ENCODE data around the gene CRTC2. TPM values are rescaled to one million over a fixed set of nuclear protein-coding genes. Genes with fewer than 3 reads are reported as not detected.

The CRTC2 gene
- polyA plus RNA-seq, 1 donor from 2014 or later, result 12.1 TPM

DNA sequence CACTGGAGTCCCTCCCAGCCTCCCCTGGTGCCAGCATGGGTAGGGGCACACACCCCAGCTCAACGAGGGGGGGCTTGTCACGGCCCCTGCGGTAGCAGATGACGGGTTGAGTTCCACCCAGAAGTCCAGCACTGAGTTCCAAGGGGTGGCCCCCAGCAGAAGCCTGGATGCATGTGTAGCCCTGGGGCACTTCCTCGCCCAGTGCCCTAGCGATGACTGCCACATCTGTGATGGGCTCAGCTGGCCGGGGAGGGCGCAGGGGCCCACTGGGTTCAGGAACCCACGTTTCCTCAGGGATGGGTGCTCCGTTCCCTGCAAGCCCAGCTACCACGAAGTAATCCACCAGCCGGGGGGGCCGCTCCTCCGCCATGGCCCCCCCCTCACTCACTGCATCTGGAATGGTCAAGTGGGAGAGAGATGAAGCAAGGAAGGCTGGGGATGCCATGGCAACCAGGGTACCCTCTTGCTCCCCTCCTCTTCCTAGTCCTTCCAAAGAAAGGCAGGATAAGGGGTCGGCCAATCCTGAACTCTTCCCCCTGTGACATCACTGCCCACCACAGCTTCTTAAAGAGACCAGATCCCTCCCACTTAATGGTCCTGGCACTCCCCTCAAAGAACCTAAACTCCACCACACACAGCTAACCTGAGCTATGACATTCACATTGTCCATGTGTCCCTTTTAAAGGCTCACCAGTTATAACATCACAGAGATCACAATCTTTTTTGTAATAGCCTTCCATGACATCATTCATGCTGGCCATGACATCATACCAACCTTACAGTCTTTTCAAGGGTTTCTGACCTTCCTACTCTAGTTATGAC, 14.2 kb downstream of the CRTC2 start:
- H3K9me2 ChIP-seq (ENCODE audit: insufficient read depth, low read length), result no peaks in the 10 kb centered on the region
- no peak overlapping the region for H3K4me2 ChIP-seq (ENCODE audit: low read length)
- no peak overlapping the region for H2AFZ ChIP-seq (ENCODE audit: low read depth, low read length)
- H3K27me3 ChIP-seq (ENCODE audit: insufficient read depth, low read depth, low read length), result no peaks in the 10 kb centered on the region
- no peak overlapping the region for H3K27ac ChIP-seq (ENCODE audit: low read length)
- no peaks in the 10 kb centered on the region for H3K9me3 ChIP-seq (ENCODE audit: low read length)
- TF ChIP-seq, protein P1, sequence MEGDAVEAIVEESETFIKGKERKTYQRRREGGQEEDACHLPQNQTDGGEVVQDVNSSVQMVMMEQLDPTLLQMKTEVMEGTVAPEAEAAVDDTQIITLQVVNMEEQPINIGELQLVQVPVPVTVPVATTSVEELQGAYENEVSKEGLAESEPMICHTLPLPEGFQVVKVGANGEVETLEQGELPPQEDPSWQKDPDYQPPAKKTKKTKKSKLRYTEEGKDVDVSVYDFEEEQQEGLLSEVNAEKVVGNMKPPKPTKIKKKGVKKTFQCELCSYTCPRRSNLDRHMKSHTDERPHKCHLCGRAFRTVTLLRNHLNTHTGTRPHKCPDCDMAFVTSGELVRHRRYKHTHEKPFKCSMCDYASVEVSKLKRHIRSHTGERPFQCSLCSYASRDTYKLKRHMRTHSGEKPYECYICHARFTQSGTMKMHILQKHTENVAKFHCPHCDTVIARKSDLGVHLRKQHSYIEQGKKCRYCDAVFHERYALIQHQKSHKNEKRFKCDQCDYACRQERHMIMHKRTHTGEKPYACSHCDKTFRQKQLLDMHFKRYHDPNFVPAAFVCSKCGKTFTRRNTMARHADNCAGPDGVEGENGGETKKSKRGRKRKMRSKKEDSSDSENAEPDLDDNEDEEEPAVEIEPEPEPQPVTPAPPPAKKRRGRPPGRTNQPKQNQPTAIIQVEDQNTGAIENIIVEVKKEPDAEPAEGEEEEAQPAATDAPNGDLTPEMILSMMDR (IDR thresholded peaks at IDR 0.05; ENCODE audit: poor library complexity, severe bottlenecking), result no peak
- TF ChIP-seq SMC3 (conservative IDR thresholded peaks at IDR 0.05; ENCODE audit: poor library complexity) (no peak), EP300 (conservative IDR thresholded peaks at IDR 0.05; ENCODE audit: poor library complexity, severe bottlenecking) (no peak), EZH2 (IDR thresholded peaks at IDR 0.05; ENCODE audit: borderline replicate concordance, insufficient read depth, low read length, poor library complexity, severe bottlenecking) (no peak), RAD21 (conservative IDR thresholded peaks at IDR 0.05) (no peak), POLR2AphosphoS5 (IDR thresholded peaks at IDR 0.05) (no peak), MXI1 (conservative IDR thresholded peaks at IDR 0.05; ENCODE audit: poor library complexity, severe bottlenecking) (no peak), TAF1 (IDR thresholded peaks at IDR 0.05; ENCODE audit: low read depth) (no peak)
- TF ChIP-seq, protein P2, sequence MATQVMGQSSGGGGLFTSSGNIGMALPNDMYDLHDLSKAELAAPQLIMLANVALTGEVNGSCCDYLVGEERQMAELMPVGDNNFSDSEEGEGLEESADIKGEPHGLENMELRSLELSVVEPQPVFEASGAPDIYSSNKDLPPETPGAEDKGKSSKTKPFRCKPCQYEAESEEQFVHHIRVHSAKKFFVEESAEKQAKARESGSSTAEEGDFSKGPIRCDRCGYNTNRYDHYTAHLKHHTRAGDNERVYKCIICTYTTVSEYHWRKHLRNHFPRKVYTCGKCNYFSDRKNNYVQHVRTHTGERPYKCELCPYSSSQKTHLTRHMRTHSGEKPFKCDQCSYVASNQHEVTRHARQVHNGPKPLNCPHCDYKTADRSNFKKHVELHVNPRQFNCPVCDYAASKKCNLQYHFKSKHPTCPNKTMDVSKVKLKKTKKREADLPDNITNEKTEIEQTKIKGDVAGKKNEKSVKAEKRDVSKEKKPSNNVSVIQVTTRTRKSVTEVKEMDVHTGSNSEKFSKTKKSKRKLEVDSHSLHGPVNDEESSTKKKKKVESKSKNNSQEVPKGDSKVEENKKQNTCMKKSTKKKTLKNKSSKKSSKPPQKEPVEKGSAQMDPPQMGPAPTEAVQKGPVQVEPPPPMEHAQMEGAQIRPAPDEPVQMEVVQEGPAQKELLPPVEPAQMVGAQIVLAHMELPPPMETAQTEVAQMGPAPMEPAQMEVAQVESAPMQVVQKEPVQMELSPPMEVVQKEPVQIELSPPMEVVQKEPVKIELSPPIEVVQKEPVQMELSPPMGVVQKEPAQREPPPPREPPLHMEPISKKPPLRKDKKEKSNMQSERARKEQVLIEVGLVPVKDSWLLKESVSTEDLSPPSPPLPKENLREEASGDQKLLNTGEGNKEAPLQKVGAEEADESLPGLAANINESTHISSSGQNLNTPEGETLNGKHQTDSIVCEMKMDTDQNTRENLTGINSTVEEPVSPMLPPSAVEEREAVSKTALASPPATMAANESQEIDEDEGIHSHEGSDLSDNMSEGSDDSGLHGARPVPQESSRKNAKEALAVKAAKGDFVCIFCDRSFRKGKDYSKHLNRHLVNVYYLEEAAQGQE (IDR thresholded peaks at IDR 0.05; ENCODE audit: borderline replicate concordance), result no peak
- no peak overlapping the region for H3K4me3 ChIP-seq (ENCODE audit: low read length)
- H3F3A ChIP-seq (ENCODE audit: insufficient read depth, low read length, poor library complexity, severe bottlenecking), result no peaks in the 10 kb centered on the region
- peaks cover 4% of the 10 kb centered on the region for H3K79me2 ChIP-seq (replicated peaks; ENCODE audit: insufficient read depth, low read length)
- no peaks in the 10 kb centered on the region for H4K20me1 ChIP-seq (ENCODE audit: insufficient read depth)
- H3K9ac ChIP-seq (ENCODE audit: low read length), result no peak overlapping the region
- H3K36me3 ChIP-seq (ENCODE audit: insufficient read depth, low read length), result no peaks in the 10 kb centered on the region

DNA sequence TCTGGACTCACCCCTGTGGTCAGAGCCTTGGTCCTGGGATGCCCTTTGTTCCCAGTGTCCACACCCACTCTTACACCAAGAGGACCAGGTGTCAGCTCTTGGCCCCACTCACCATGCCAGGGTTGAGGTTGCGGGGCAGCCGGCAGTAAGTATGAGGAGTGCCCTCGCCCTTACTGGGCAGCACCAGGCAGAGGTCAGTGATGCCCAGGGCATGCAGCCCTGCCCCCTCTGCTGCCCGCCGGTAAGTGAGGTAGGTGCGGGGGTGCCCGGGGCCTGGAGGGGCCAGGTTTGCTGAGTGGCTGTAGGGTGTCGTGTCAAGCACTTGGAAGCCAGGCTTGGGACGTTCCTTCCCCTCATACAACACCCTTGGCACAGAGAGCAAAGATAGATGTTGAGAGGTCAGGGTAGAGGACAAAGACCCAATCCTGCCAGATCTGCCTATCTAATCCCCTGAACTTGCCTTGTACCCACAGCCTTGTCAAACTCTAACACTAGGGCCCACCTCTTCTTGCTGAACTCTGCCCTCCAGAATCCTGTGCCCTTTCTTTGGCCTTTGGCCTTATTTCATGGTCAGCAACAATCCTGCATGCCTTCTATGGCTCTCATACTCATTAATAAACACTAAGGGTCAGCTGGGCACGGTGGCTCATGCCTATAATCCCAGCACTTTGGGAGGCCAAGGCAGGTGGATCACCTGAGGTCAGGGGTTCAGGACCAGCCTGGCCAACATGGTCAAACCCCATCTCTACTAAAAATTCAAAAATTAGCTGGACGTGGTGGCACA, 15.5 kb downstream of the CRTC2 start:
- Histone ChIP-seq H3K79me2 (replicated peaks; ENCODE audit: insufficient read depth, low read length) (peaks cover 4% of the 10 kb centered on the region), H3K27me3 (ENCODE audit: insufficient read depth, low read depth, low read length) (no peaks in the 10 kb centered on the region), H3K4me2 (ENCODE audit: low read length) (no peak overlapping the region), H3K9ac (ENCODE audit: low read length) (no peak overlapping the region), H4K20me1 (ENCODE audit: insufficient read depth) (no peaks in the 10 kb centered on the region), H3K9me2 (ENCODE audit: insufficient read depth, low read length) (no peaks in the 10 kb centered on the region), H3K27ac (ENCODE audit: low read length) (no peak overlapping the region), H3F3A (ENCODE audit: insufficient read depth, low read length, poor library complexity, severe bottlenecking) (no peaks in the 10 kb centered on the region), H3K4me3 (ENCODE audit: low read length) (no peak overlapping the region), H3K36me3 (ENCODE audit: insufficient read depth, low read length) (no peaks in the 10 kb centered on the region), H2AFZ (ENCODE audit: low read depth, low read length) (no peak overlapping the region), H3K9me3 (ENCODE audit: low read length) (no peaks in the 10 kb centered on the region)
- TF ChIP-seq SMC3 (conservative IDR thresholded peaks at IDR 0.05; ENCODE audit: poor library complexity) (no peak), POLR2AphosphoS5 (IDR thresholded peaks at IDR 0.05) (no peak), EZH2 (IDR thresholded peaks at IDR 0.05; ENCODE audit: borderline replicate concordance, insufficient read depth, low read length, poor library complexity, severe bottlenecking) (no peak), RAD21 (conservative IDR thresholded peaks at IDR 0.05) (no peak), TAF1 (IDR thresholded peaks at IDR 0.05; ENCODE audit: low read depth) (no peak), MXI1 (conservative IDR thresholded peaks at IDR 0.05; ENCODE audit: poor library complexity, severe bottlenecking) (no peak), EP300 (conservative IDR thresholded peaks at IDR 0.05; ENCODE audit: poor library complexity, severe bottlenecking) (no peak)
- TF ChIP-seq, protein P2 (IDR thresholded peaks at IDR 0.05; ENCODE audit: borderline replicate concordance), result no peak
- TF ChIP-seq, protein P1 (IDR thresholded peaks at IDR 0.05; ENCODE audit: poor library complexity, severe bottlenecking), result no peak

Measured in neural cell (in vitro differentiated cells).